T-helper 1 cell (primary cell): Measurements from ENCODE around the gene FBXL3.
"Not testable (repeated sequence)": the region's sequence is repeated elsewhere in the genome, so short reads cannot be mapped to it uniquely, and the experiment has no call there.

Experiments
- DNase-seq, 5 donors: peaks; one replicate each; pipeline ENCODE4 v3.0.0-alpha.2; 2012 to 2020

Gene FBXL3

DNA sequence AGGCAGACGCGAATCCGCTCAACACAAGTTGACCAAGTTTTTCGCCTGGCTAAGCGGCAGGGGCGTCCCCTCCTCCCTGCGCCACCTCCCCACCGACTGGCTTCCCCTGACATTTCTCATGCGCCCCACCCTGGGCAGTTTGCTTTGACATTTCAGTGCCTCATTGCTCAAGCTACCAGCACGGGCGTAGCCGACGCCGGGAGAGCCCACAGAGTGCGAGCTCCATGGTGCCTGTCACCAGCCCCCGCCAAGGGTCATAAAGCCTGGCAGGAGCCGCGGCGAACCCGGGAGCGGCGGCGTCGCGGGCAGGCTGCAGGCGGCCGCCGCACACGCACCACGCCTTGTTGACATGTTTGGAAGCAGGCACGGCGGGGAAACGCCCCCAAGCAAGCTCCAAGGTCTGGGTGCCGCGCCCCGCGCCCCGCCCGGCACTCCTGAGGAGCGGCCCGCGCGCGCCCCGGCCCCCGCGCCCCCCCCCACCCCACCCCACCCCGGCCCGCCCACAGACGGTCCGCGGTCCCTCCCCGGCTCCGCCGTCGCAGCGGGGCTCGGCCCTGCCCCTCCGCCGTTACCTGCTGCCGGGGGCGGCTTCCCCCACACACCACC, 601 bp downstream of the FBXL3 start:
- DNase-seq, result peak; percentile 68 to 83 (median 74)

DNA sequence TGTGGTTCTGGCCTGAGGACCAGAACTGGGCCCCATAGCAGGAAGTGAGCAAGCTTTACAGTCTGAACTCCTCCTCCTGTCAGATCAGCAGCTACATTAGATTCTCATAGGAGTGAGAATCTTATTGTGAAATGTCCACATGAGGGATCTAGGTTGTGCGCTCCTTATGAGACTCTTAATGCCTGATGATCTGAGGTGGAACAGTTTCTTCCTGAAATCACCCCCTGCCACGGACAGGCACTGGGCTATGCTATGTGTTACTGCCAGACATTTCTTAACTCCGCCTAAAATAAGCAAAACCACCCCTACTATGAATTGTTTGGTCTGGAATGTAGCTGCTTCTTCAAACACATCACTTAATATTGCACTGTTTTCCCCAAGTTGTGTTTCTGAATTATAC, 4.6 kb downstream of the FBXL3 start:
- no peak for DNase-seq

DNA sequence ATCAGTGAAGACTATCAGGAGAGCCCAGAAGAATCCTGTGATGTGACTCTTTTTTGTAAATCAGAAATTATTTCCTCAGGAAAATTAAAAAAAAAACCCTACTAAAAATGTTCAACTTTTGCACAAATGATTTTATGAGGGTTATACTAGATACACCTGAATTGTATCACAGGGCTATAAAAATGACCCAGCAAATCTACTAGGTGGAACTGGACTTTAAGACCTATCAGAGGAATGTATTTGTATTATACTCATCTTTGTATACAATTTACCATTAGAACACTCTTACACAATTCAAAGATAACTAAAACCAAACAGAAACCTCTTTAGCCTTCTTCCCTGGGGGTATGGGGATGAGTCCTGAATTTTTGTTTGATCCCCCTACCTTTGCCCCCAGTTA, 7.2 kb downstream of the FBXL3 start:
- DNase-seq, result no peak

DNA sequence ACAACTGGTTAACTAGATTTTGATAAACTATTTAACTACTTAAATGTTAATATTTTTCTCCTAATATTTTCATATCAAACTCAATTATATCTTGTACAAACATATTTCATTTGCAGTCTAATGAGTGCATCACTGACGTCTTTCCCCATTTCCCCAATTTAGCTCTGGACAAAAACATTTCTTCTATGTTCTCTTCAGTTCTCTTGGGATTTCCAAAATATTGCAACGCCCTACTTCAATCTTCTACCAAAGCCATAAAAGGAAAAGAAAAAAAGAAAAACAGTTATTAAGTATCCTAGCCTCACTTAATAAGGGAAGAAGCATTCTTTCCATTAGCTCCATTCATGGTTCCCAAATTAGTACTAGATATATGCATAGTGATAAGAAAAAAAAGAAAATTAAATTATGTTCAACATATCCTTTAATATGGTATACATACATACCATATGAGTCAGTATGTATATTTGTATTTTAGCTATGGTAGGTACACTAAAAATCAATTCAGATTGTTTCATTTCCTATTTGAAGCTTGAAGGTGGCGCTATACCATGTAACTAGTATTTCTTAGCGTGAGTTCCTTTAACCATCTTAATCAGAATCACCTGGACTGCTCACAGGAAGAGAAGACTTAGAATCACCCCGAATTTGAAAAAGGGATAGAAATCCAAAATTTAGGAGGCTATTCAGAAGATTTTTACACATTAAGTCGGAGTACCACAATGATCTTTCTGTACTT, 9.9 kb downstream of the FBXL3 start:
- DNase-seq, result no peak

DNA sequence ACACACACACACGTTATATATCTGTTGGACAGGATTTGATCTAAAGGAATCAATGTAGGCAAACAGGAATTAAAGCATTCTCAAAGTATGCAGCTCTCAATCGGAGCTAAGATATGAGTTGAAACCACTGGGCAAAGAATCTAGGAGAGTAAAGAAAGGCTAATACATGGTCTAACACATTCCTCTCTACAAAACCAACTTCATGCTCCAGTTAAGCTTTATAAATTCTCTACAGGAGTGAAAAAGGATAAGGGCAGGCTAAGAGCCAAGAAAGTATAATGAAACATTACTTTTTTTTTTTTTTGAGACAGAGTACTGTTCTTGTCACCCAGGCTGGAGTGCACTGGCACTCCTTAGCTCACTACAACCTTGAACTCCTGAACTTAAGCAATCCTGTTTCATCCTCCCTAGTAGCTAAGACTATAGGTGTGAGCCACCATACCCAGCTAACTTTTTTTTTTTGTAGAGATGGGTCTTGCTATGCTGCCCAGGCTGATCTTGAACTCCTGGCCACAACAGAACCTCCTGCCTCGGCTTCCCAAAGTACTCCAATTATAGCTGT, 10.6 kb downstream of the FBXL3 start:
- no peak for DNase-seq

DNA sequence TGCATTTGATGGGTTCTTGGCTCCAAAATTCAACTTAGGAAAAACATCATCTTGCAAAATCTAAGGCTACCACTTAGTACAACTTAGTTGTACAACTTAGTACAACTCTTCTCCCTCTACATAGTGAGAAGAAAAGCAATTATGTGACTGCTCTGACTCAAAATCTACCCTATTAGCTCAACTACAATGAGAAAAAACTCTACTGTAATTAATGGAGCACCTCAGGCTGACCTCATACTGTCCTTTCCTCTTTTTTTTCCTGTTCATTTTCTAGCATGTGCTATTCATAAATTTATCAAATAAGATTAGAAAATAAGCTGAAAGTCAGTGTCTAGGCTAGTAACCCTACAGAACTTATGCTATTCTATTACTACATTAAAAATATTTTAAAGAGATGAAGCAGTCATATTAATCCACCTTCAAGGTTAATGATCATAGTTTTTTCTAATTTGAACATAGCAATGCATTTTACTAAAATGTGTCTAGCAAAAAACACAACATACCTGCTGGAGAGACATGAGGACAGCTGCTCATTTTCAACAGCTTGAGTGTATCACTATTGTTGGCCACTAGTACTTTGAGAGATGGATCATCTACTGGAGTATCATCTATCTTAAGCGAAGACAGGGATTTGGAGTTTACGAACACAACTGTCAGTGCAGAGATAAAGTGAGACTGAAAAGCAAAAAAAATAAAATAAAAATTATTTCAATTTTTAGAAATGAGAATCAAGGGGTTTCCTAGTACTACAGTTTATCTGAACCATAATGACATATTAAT, 11.9 kb downstream of the FBXL3 start:
- DNase-seq, result no peak

DNA sequence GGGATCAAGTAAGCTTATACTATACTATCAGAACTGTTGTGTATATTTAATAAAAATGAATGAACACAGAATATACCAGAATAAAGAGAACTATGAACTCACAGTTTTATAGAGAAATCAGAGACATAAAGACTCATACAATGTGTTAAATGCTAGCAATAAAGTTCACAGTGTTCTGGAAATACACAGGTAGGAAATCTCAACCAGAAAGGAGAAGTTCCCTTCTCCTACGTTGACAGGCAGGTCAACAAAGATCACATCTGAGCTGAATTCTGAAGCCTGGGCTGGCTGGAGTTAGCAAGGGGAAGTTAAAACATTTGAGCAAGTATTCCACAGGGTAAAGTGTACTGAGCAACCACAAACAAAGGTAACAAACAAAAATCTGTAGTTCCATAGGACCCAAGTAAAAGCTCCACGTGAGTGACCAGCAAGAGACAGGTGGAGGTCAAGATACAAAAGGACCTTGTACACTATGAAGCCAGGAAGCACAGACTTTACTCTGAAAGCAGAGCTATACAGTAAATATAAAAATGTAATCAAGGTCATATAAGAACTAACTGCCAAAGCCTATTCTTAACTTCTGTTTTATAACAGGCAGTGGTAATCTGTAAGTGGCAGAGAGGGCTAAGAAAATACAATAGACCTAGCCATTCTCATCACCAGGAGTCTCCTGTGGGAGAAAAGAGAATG, 13.0 kb downstream of the FBXL3 start:
- DNase-seq, result no peak

DNA sequence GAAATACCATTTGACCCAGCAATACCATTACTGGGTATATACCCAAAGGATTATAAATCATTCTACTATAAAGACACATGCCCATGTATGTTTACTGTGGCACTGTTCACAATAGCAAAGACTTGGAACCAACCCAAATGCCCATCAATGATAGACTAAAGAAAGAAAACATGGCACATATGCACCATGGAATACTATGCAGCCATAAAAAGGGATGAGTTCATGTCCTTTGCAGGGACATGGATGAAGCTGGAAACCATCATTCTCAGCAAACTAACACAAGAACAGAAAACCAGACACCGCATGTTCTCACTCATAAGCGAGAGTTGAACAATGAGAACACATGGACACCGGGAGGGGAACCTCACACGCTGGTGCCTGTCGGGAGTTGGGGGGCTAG, 17.2 kb downstream of the FBXL3 start:
- not testable (repeated sequence) for DNase-seq

DNA sequence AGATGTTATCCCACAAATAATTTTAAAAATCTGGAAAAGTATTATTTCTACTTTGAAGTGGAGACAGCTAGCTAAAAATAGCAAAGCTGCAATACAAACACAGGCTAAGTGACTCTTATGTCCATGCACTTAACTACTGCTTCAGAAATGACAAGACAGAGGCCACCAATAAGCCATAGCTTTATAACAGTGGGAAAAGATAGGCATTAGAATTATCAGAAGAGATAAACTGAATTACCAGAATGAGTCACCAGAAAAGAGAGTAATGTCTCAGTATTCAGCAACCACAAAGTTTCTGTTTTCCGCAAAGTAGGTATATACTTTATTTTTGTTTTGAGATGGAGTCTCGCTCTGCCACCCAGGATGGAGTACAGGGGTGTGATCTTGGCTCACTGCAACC, 17.9 kb downstream of the FBXL3 start:
- DNase-seq, result peak in 1 of 5 donors; percentile 68

DNA sequence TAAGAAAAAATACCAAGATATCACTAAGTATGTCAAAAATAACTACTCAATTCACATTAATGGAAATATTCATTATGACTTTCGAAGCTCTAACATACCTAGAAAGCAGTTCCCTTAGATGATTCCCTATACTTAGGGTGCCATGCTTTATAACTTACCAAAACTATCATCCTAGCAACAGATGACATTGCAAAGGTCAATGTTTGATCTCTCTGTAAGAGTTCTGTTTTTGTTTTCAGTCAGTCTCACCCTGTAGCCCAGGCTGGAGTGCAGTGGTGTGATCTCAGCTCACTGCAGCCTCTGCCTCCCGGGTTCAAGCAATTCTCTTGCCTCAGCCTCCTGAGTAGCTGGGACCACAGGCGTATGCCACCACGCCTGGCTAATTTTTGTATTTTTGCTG, 18.6 kb downstream of the FBXL3 start:
- not testable (repeated sequence) for DNase-seq

DNA sequence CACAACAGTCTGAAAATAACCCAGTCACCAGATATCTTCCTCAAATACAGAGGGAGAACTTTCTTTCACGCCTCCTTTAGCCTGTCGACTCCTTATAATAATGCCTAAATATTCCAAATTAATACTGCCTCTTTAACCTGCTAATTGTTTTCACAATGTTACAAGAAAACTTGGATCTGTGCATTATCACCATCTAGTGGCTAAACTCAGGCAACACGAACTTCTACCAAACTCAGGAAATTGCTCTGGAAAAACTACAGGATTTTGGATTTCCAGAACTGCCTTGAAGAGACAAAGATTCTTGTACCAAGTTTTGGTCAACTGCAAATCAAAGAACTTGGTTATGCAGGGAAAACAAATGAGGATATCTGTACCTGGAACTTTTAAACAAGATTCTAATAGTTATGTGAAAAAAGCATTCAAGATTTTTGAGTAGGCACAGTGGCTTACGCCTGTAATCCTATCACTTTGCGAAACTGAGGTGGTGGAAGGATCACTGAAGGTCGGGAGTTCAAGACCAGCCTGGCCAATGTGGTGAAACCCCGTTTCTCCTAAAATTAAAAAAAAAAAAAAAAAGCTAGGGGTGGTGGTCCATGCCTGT, 24.3 kb downstream of the FBXL3 start:
- no peak for DNase-seq

DNA sequence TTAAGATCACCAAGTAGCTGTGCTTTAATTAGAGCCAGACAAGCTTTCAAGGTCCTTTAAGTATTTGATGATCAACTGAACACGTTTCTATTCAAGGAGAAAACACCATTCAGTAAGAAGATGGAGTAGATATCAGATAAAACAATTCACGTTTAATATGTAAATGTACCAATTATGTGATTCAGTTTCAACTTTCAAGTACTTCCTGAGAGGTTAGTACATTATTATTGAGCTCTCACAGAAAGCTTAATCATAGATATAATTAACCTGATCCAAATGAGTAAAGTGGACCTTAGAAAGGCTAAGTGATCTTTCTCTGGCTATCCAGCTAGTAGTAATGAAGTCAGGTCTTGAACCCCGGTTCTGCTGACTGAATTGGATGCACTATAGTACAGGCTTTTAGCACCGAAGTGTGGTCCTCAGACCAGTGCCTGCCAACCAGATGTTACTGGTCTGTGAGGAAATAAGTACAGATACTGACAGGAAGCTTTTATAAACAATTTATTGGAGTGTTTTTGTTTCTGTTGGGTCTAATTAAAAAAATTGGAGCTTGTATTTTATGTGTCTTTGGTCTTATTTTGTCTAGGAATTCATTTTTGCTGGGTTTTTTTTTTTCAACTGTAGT, 24.9 kb downstream of the FBXL3 start:
- DNase-seq, result no peak

DNA sequence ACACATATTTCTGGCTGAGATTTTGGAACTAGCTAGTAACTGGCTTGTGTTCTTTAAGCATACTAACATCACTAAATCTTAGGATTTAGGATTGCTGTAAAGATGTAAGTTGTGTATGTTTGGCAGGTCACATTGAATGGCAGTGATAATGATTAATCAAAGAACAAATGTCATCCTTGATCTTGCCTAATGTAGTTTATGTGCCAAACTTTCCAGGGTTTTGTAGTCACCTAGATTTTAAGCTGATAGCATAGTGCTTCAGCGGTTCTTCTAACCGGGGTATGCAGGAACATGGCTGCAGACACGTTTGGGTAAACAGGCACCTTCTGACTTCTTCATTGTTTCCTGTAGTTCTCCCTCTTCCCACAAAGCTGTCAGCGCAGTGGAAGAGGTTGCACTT, 25.4 kb downstream of the FBXL3 start:
- DNase-seq, result no peak

DNA sequence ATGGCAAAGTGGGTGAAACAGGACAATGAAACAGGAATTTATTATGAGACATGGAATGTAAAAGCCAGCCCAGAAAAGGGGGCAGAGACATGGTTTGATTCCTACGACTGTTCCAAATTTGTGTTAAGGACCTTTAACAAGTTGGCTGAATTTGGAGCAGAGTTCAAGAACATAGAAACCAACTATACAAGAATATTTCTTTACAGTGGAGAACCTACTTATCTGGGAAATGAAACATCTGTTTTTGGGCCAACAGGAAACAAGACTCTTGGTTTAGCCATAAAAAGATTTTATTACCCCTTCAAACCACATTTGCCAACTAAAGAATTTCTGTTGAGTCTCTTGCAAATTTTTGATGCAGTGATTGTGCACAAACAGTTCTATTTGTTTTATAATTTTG, 26.5 kb downstream of the FBXL3 start:
- no peak for DNase-seq

DNA sequence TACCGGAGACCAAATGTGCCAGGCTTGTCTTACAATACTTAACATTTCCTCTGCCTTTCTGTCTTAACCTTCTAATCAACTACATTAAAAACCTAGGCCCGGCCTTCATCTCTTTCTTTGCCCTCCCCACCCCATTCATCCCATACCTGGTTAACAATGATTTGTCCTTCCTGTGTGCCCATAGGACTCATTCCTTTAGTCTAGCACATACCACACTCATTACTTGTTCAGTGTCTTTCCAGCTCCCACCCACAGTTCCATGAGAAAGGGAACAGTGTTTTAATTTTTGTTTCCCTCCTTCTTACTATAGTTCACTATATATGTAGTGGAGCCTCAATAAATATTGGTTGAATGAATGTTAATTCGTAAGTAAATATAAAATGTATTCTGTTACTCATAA, 32.7 kb downstream of the FBXL3 start:
- DNase-seq, result no peak

DNA sequence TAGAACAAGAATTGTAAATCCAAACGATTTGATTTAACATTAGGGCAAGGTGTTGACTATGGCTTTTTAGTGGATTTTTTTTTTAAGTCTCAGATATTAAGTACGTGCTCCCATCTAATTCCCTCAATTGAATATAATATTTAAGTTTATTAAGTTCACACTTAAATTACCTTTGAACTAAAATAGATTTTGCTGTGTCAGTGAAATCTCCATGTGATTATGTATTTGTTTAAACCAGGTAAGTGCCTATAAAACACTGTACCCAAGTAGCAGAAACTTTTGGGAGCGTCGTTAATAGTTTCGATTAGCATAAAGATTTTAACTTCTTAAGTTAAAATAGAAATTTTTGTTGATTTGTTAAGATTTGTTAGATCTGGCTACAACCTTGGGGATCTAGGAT, 33.5 kb downstream of the FBXL3 start:
- DNase-seq, result no peak

DNA sequence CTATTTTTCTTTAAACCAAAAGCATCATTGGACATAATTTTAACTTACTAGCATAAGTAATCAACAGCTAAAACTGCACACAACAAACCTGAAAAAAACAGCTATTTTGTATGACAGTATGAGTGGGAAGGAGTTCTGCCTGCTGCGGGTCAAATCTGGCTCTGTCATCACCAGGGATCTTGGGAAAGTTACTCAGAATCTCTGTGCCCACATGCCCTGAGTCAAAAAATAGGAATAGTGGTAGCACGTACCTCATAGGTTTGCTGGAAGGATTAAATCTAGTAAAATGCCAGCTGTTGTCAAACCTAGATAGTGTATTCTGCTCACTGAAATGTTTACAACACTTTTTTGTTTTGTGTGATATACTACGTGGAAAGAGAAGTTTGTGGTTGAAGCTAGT, 33.9 kb downstream of the FBXL3 start:
- DNase-seq, result no peak

DNA sequence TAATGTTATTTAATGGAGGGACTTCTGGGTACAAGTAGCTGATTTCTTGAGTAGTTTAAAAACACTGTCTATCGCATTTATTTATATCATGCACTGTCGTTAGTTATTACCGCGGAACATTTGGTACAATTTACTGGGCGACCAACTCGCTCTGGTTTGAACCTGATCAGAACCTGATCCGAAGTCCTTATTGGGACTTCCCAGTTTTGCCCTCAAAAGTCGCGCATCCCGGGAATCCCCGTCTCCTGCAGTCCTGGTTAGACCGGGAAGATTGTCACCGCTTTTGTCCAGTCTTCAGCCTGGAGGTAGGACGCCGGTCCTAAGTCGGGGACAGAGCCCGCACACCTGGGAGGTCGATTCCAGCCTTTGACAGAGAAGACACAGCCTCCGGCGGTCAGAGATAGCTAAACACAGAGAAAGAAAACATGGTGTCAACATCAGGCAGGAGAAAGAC, 34.4 kb downstream of the FBXL3 start:
- DNase-seq, result peak in 2 of 5 donors; percentile 10 to 11

DNA sequence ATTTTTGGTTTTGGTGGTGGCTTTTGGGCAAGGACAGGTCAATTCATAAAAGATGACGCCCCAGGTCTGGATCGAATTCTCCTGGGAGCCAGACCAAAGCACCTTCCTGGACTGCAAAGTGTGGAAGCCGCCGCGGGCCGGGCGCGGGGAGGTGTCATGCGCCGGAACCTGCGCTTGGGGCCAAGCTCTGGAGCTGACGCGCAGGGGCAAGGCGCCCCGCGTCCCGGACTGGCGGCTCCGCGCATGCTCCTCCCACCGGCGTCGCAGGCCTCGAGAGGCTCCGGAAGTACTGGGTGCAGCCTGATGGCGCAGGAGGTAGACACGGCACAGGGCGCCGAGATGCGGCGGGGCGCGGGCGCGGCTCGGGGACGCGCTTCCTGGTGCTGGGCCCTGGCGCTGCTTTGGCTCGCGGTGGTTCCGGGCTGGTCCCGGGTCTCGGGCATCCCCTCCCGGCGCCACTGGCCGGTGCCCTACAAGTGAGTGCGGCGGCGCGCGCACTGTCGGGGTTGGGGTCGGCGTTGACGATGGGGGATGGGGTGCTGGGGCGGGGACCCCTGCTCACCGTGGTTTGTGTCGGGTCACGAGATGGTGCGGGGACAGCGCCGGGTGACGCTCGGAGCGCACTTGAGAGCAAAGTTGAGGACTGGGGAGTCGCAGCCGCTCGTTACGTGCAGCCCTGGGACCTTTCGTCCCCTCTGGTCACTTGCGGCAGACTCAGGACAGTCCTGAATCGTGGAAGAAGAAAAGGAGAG, 35.0 kb downstream of the FBXL3 start, which contains the start of gene CLN5:
TSS of gene CLN5 (plus strand) at position 286 of the 752 bp plus-strand sequence. CDS start at position 304, 18 bp downstream.
- peak; percentile 92 to 98 (median 93) for DNase-seq

DNA sequence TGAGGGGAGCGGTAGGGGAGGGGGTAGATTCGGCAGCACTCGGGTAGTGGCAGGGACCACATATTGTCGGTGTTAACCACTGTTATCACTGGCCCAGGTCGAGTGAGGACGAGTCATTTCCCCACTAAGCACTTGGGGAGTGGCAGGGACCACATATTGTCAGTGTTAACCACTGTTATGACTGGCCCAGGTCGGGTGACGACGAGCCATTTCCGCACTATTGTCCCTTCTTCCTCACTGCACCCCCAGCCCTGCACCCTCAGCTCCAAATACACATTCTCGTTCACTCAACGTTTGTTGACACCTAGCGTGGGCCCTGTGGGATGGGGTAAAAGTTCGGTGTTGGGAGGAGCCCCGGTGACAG, 35.5 kb downstream of the FBXL3 start:
- peak; percentile 60 to 92 (median 73) for DNase-seq

DNA sequence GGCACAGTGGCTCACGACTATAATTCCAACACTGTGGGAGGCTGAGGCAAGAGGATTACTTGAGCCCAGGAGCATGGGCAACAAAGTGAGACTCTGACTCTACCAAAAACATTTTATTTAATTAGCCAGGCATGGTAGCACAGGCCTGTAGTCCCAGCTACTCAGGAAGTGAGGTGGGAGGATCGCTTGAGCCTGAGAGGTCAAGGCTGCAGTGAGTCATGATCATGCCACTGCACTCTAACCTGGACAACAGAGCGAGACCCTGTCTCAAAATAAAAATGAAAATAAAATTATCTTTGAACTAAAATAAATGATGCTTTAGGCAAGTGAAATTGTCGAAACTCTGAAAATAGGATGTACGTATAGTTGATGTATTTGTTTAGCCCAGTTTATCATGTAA, 43.3 kb downstream of the FBXL3 start:
- DNase-seq, result no peak
